Measurements from ENCODE around the gene PRPS1. TPM values are rescaled to one million over a fixed set of nuclear protein-coding genes. Genes with fewer than 3 reads are reported as not detected.

PRPS1 gene
- total and polyA plus RNA-seq, 9 of the 15 experiments (the other 6 are each of a cell fraction or from before 2014, with no cell fraction given) = 47.8 to 175 (median 79.6) TPM

- ChIA-PET POLR2A (no interaction called here), CTCF (ENCODE audit: low intra/inter-chr PET ratio) (no interaction called here)
- Histone ChIP-seq H4K20me1 (replicated peaks; ENCODE audit: control insufficient read depth, insufficient read depth, low read length) (no peaks in the 10 kb centered on the region), H3K4me1 (replicated peaks in 1 of 2; ENCODE audit: control insufficient read depth in 2 of 2, insufficient read depth in 2 of 2, low read length in 2 of 2) (peaks cover 3 to 15% of the 10 kb centered on the region in 2 experiments; a peak in 3 of 5 replicates), H3K27ac (ENCODE audit: extremely low read depth, low read depth, low read length) (no peak overlapping the region), H3K4me3 (no peak overlapping the region), H2AFZ (ENCODE audit: low read depth, low read length) (no peak overlapping the region), H3K9me1 (ENCODE audit: control insufficient read depth, insufficient read depth, low read length) (no peaks in the 10 kb centered on the region), H3K79me2 (ENCODE audit: control insufficient read depth, insufficient read depth, low read length) (no peaks in the 10 kb centered on the region), H3K36me3 (ENCODE audit: control insufficient read depth, insufficient read depth, low read length) (no peaks in the 10 kb centered on the region), H3K27me3 (ENCODE audit: control insufficient read depth in 2 of 2, insufficient read depth in 2 of 2, low read length in 2 of 2) (no peaks in the 10 kb centered on the region), H3K4me2 (ENCODE audit: insufficient read depth, low read length) (no peak overlapping the region), H3K9me3 (replicated peaks; ENCODE audit: control insufficient read depth, insufficient read depth, low read depth, low read length) (no peaks in the 10 kb centered on the region), H3K9ac (ENCODE audit: insufficient read depth in 1 of 2, low read depth in 2 of 2, low read length in 2 of 2) (no peak overlapping the region)
- 15% methylated on average over 3 of the region's 3 CpGs for WGBS (ENCODE audit: insufficient coverage, low coverage, missing lambda C conversion rate)
- intact Hi-C loops (cut with micrococcal nuclease) (no loop called here), in situ Hi-C loops (cut with MboI) (no loop called here)
- DNase-seq (ENCODE audit: extremely low read depth in 1 of 4, low spot score in 3 of 4) = no peak
- ATAC-seq = no peak
- BruUV-seq (replicated peaks) = no TSS peak
- TF ChIP-seq, protein P1, sequence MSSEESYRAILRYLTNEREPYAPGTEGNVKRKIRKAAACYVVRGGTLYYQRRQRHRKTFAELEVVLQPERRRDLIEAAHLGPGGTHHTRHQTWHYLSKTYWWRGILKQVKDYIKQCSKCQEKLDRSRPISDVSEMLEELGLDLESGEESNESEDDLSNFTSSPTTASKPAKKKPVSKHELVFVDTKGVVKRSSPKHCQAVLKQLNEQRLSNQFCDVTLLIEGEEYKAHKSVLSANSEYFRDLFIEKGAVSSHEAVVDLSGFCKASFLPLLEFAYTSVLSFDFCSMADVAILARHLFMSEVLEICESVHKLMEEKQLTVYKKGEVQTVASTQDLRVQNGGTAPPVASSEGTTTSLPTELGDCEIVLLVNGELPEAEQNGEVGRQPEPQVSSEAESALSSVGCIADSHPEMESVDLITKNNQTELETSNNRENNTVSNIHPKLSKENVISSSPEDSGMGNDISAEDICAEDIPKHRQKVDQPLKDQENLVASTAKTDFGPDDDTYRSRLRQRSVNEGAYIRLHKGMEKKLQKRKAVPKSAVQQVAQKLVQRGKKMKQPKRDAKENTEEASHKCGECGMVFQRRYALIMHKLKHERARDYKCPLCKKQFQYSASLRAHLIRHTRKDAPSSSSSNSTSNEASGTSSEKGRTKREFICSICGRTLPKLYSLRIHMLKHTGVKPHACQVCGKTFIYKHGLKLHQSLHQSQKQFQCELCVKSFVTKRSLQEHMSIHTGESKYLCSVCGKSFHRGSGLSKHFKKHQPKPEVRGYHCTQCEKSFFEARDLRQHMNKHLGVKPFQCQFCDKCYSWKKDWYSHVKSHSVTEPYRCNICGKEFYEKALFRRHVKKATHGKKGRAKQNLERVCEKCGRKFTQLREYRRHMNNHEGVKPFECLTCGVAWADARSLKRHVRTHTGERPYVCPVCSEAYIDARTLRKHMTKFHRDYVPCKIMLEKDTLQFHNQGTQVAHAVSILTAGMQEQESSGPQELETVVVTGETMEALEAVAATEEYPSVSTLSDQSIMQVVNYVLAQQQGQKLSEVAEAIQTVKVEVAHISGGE (CRISPR knock-in tag; IDR thresholded peaks at IDR 0.05) = no peak
- TF ChIP-seq KDM4B (IDR thresholded peaks at IDR 0.05; ENCODE audit: borderline replicate concordance in 2 of 2, low read depth in 1 of 2) (no peak), MEF2D (tag; conservative IDR thresholded peaks at IDR 0.05; ENCODE audit: low read depth) (no peak), SRF (CRISPR knock-in tag; IDR thresholded peaks at IDR 0.05) (no peak), TCF7L2 (IDR thresholded peaks at IDR 0.05; ENCODE audit: low read depth, low read length) (no peak), NFIC (IDR thresholded peaks at IDR 0.05) (no peak)
- TF ChIP-seq, protein P2, sequence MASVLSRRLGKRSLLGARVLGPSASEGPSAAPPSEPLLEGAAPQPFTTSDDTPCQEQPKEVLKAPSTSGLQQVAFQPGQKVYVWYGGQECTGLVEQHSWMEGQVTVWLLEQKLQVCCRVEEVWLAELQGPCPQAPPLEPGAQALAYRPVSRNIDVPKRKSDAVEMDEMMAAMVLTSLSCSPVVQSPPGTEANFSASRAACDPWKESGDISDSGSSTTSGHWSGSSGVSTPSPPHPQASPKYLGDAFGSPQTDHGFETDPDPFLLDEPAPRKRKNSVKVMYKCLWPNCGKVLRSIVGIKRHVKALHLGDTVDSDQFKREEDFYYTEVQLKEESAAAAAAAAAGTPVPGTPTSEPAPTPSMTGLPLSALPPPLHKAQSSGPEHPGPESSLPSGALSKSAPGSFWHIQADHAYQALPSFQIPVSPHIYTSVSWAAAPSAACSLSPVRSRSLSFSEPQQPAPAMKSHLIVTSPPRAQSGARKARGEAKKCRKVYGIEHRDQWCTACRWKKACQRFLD (CRISPR knock-in tag; IDR thresholded peaks at IDR 0.05) = no peak
- FAIRE-seq = no peak
Observed at GRCh38 chrX:107687445-107687844, 59.1 kb downstream of the PRPS1 start.
